COR-L47 (cell line): ENCODE data around the gene FREM3.
"Not testable (repeated sequence)": the region's sequence is repeated elsewhere in the genome, so short reads cannot be mapped to it uniquely, and the experiment has no call there.

ENCODE experiments used
- DNase-seq: peaks from one replicate; lab custom pipeline; 2025; lab: John Stamatoyannopoulos, UW

FREM3 gene

GRCh38 chr4:143581331-143581946 is 119.0 kb downstream of the FREM3 start:
- peak; percentile 40 for DNase-seq

GRCh38 chr4:143575331-143575730 is 125.1 kb downstream of the FREM3 start:
- peak; percentile 12 for DNase-seq

GRCh38 chr4:143564472-143564871 is 136.0 kb downstream of the FREM3 start:
- no peak for DNase-seq

GRCh38 chr4:143559757-143560147 is 140.7 kb downstream of the FREM3 start:
- DNase-seq, result peak; percentile 41

- peak; percentile 93 for DNase-seq
These were observed 141.4 kb downstream of the FREM3 start for GRCh38 chr4:143558823-143559756.

- no peak for DNase-seq
These were observed 142.2 kb downstream of the FREM3 start for GRCh38 chr4:143558286-143558685.

- DNase-seq, result no peak
These were observed 144.8 kb downstream of the FREM3 start for GRCh38 chr4:143555676-143556075.

GRCh38 chr4:143554728-143555597 is 145.5 kb downstream of the FREM3 start:
- no peak for DNase-seq

GRCh38 chr4:143549928-143550327 is 150.5 kb downstream of the FREM3 start:
- no peak for DNase-seq

- DNase-seq, result no peak
These were observed 160.8 kb downstream of the FREM3 start for GRCh38 chr4:143539670-143540023.

- DNase-seq, result no peak
These were observed 161.4 kb downstream of the FREM3 start for GRCh38 chr4:143538979-143539669.

GRCh38 chr4:143531788-143532491 is 168.5 kb downstream of the FREM3 start:
- no peak for DNase-seq

- DNase-seq, result no peak
These were observed 169.1 kb downstream of the FREM3 start for GRCh38 chr4:143531380-143531779.

GRCh38 chr4:143528046-143528445 is 172.4 kb downstream of the FREM3 start:
- not testable (repeated sequence) for DNase-seq
